K562 (cell line): ENCODE measurements around the gene DOK3.

Experiments used
- ATF3 ChIP-seq, 2 experiments: fragments of 450-650 bp in 1 of 2; sonication (generic) in 1 of 2; formaldehyde crosslinking in 1 of 2; IDR thresholded peaks in 1 of 2; conservative IDR thresholded peaks in 1 of 2; 2 replicates each; pipeline versions ENCODE4 v1.6.1 to v1.8.1; 2016 to 2023; ENCODE audit warnings: mild to moderate bottlenecking in 2 of 2, moderate library complexity in 2 of 2, inconsistent platforms in 1 of 2, missing genetic modification reagents in 1 of 2
- BDP1 ChIP-seq: IDR thresholded peaks from 3 replicates; pipeline ENCODE4 v1.6.1; 2011; ENCODE audit not compliant: insufficient read length, insufficient read depth
- CTCF ChIP-seq, 3 experiments: IDR thresholded peaks in 2 of 3; conservative IDR thresholded peaks in 1 of 3; 2 replicates each; pipeline ENCODE4 v1.5.1; 2011 to 2012; ENCODE audit warnings: low read length in 3 of 3, mild to moderate bottlenecking in 3 of 3, control low read depth in 2 of 3, improper control_type of control experiment in 1 of 3, inconsistent platforms in 1 of 3, low read depth in 1 of 3, mixed read lengths in 1 of 3, moderate library complexity in 1 of 3; ENCODE audit not compliant: insufficient read depth in 2 of 3
- ESRRA ChIP-seq: fragments of 450-650 bp; IDR thresholded peaks from 2 replicates; pipeline ENCODE4 v1.6.1; 2014; ENCODE audit warnings: low read depth, mild to moderate bottlenecking, moderate library complexity, borderline replicate concordance
- HNRNPH1 ChIP-seq: fragments of 200-400 bp; formaldehyde crosslinking; optimal IDR thresholded peaks from 2 replicates; pipeline ENCODE3; 2017; ENCODE audit warnings: low read depth, mild to moderate bottlenecking, low read length, moderate library complexity
- HNRNPLL ChIP-seq: fragments of 200-400 bp; formaldehyde crosslinking; IDR thresholded peaks from 2 replicates; pipeline ENCODE4 v1.6.1; 2017; ENCODE audit warnings: low read length, low read depth, mild to moderate bottlenecking; ENCODE audit not compliant: poor library complexity, severe bottlenecking
- NEUROD1 ChIP-seq: fragments of 150-350 bp; IDR thresholded peaks from 2 replicates; pipeline ENCODE4 v1.6.1; 2014; ENCODE audit warnings: borderline replicate concordance, low read length, low read depth; ENCODE audit not compliant: partially characterized antibody
- NFIC ChIP-seq: fragments of 450-650 bp; IDR thresholded peaks from 2 replicates; pipeline ENCODE4 v1.6.1; 2017; ENCODE audit warnings: mild to moderate bottlenecking, inconsistent platforms

GRCh38 chr5:177497292-177498012 lies 12.2 kb downstream of the DOK3 start, which contains the start of gene PDLIM7:
- TF ChIP-seq NFIC (peak; percentile 37), CTCF (IDR thresholded peaks at IDR 0.05 in 2 of 3, conservative IDR thresholded peaks at IDR 0.05 in 1 of 3; ENCODE audit: insufficient read depth in 2 of 3, low read depth in 1 of 3, low read length in 3 of 3) (peak; percentile 31 to 37 (median 35); a peak in 2 of 6 replicates), HNRNPLL (peak; percentile 49), ESRRA (0 out of 2 replicates have a peak, but pooled peaks have one; percentile 83), ATF3 (IDR thresholded peaks at IDR 0.05) (no peak), ATF3 (CRISPR knock-in tag; conservative IDR thresholded peaks at IDR 0.05) (no peak), NEUROD1 (no peak), HNRNPH1 (no peak), BDP1 (no peak)
